OCI-LY1 (cell line): Measurements from ENCODE around the gene ZNF200.
A peak's percentile ranks its signal among the peaks of the same experiment; 100 is the strongest.
"Not testable (repeated sequence)": the region's sequence is repeated elsewhere in the genome, so short reads cannot be mapped to it uniquely, and the experiment has no call there.

ENCODE experiments used
- H2AFZ ChIP-seq: fragments of 200-600 bp; sonication (generic), shearing (Covaris generic); 2 replicates; pipeline ENCODE4 v1.6.0; 2014; ENCODE audit warnings: antibody characterized with exemption, mild to moderate bottlenecking, low read length
- H3F3A ChIP-seq: fragments of 200-600 bp; sonication (generic), shearing (Covaris generic); 2 replicates; pipeline ENCODE4 v1.6.0; 2014; ENCODE audit warnings: mild to moderate bottlenecking, antibody characterized with exemption, low read length, moderate library complexity; ENCODE audit not compliant: insufficient read depth
- H3K27ac ChIP-seq: fragments of 200-600 bp; sonication (generic); 2 replicates; pipeline ENCODE4 v1.5.1; 2014; ENCODE audit warnings: low read length, mixed run types, mild to moderate bottlenecking, low read depth; ENCODE audit not compliant: poor library complexity, severe bottlenecking
- H3K27me3 ChIP-seq: fragments of 200-600 bp; sonication (generic); 2 replicates; pipeline ENCODE4 v1.6.0; 2014; ENCODE audit warnings: antibody characterized with exemption, mild to moderate bottlenecking, low read length, moderate library complexity; ENCODE audit not compliant: insufficient read depth
- H3K36me3 ChIP-seq: fragments of 200-600 bp; sonication (generic); 2 replicates; pipeline ENCODE4 v1.6.1; 2014; ENCODE audit warnings: mild to moderate bottlenecking, antibody characterized with exemption, low read length, moderate library complexity, mixed read lengths; ENCODE audit not compliant: insufficient read depth
- H3K4me1 ChIP-seq: fragments of 200-600 bp; sonication (generic); 2 replicates; pipeline ENCODE4 v1.5.1; 2014; ENCODE audit warnings: mild to moderate bottlenecking, low read length, moderate library complexity; ENCODE audit not compliant: insufficient read depth, severe bottlenecking
- H3K4me2 ChIP-seq: fragments of 200-600 bp; sonication (generic), shearing (Covaris generic); 2 replicates; pipeline ENCODE4 v1.6.1; 2014; ENCODE audit warnings: low read length
- H3K4me3 ChIP-seq: fragments of 200-600 bp; sonication (generic); 2 replicates; pipeline ENCODE4 v1.5.1; 2014; ENCODE audit warnings: low read length, low read depth, mild to moderate bottlenecking, mixed read lengths; ENCODE audit not compliant: poor library complexity, severe bottlenecking
- H3K79me2 ChIP-seq: fragments of 200-600 bp; shearing (Covaris generic); 2 replicates; pipeline ENCODE4 v1.6.1; 2016; ENCODE audit warnings: mixed run types, low read length, mixed read lengths; ENCODE audit not compliant: insufficient read depth
- H3K9ac ChIP-seq: fragments of 200-600 bp; sonication (generic), shearing (Covaris generic); 2 replicates; pipeline ENCODE4 v1.6.1; 2014; ENCODE audit warnings: mild to moderate bottlenecking, low read length, mixed read lengths
- H3K9me2 ChIP-seq: fragments of 200-600 bp; sonication (generic), shearing (Covaris generic); 2 replicates; pipeline ENCODE4 v1.6.1; 2014; ENCODE audit warnings: low read depth, mild to moderate bottlenecking, low read length, mixed read lengths
- H3K9me3 ChIP-seq: fragments of 200-600 bp; shearing (Covaris generic); 2 replicates; pipeline ENCODE4 v1.6.1; 2014; ENCODE audit warnings: low read length, mixed read lengths
- H4K20me1 ChIP-seq: fragments of 200-600 bp; sonication (generic), shearing (Covaris generic); 2 replicates; pipeline ENCODE4 v1.6.0; 2016; ENCODE audit warnings: mild to moderate bottlenecking, low read length; ENCODE audit not compliant: insufficient read depth
- CTCF ChIP-seq: fragments of 200-600 bp; sonication (generic), shearing (Covaris generic); IDR thresholded peaks from 2 replicates; pipeline ENCODE4 v1.5.1; 2017; ENCODE audit warnings: mild to moderate bottlenecking, antibody characterized with exemption, low read length, moderate library complexity, mixed read lengths
- EZH2 ChIP-seq: fragments of 200-600 bp; sonication (generic), shearing (Covaris generic); IDR thresholded peaks from 2 replicates; pipeline ENCODE4 v1.8.0; 2017; ENCODE audit warnings: borderline replicate concordance, mixed run types, mild to moderate bottlenecking, antibody characterized with exemption, low read length, moderate library complexity, mixed read lengths

The ZNF200 gene

DNA sequence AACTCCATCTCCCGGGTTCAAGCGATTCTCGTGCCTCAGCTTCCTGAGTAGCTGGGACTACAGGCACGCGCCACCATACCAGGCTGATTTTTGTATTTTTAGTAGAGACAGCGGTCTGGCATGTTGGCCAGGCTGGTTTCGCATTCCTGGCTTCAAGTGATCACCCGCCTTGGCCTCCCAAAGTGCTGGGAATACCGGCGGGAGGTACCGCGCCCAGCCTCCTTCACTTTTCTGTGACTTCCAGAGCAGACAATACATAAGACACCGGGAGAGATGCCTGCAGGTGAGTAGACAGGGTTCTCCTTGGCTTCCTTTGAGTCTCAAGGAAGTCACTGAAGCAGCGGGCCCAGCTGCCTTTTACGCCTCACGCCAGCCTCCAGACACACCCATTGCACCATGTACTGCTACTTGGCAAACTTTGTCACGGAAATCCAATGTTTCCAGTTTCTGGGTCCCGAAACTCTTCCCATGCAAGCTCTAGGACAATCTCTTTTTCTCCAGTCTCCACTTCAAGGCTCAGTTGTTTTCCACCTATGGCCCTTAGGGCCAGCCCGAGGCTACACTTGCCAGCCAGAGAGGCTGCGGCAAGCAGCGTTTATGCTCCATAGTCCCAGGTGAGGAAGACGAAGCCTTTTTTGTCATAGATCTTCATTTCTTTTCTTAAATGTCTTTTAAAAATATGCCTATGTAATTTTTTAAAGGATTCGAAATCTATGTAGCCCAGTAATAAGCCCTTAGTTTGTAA lies 47.8 kb downstream of the ZNF200 start:
- Histone ChIP-seq H3F3A (no peaks in the 10 kb centered on the region), H4K20me1 (no peaks in the 10 kb centered on the region), H3K9me3 (0 out of 2 replicates have a peak, but pooled peaks cover 2% of the 10 kb centered on the region), H3K79me2 (no peaks in the 10 kb centered on the region), H3K4me1 (peaks cover 24% of the 10 kb centered on the region), H3K27ac (no peak overlapping the region), H3K4me3 (peak overlapping the region; percentile 62), H2AFZ (no peak overlapping the region), H3K9ac (no peak overlapping the region), H3K27me3 (peaks cover 5% of the 10 kb centered on the region; the same call in 1 of the 2 replicates), H3K4me2 (peak overlapping the region; percentile 73; the same call in 1 of the 2 replicates), H3K9me2 (no peaks in the 10 kb centered on the region), H3K36me3 (no peaks in the 10 kb centered on the region)
- TF ChIP-seq EZH2, result no peak
- TF ChIP-seq CTCF, result no peak

DNA sequence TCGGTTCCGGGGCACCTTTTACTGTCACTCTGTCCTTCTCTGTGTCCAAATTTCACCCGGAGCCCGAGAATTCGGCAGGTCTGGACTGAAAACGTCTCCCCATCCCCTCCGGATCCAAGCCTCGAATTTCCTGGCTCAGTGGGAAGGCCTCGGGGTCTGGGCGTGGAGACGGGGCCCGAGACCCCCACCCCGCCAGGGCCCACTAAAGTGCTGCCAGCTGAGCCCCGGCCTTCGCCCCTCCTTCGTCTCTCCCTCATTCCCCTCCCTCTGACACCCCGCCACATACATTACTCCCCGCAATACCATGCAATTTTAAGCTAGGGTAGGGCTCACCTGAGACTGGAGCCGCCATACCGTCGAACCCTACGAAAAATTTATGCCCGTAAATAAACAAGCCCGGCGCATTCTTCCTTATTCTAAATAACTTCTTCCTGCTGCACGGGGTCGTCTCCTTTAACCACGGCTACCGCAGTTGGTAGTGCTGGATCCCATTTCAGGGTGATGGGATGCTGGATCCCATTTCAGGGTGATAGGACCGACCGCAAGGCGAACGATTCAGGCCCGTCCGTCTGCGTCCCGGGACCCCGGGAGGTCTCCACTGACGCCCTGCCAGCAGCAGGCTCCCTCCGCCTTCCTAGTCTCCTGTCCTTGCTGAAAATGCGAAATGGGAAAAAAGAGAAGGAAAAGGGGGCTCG lies 51.4 kb downstream of the ZNF200 start:
- TF ChIP-seq CTCF (no peak), EZH2 (no peak)
- Histone ChIP-seq H3K9me2 (no peaks in the 10 kb centered on the region), H3K9ac (no peak overlapping the region), H3F3A (no peaks in the 10 kb centered on the region), H3K4me3 (no peak overlapping the region), H2AFZ (no peak overlapping the region), H3K27ac (no peak overlapping the region), H3K36me3 (no peaks in the 10 kb centered on the region), H3K9me3 (0 out of 2 replicates have a peak, but pooled peaks cover 2% of the 10 kb centered on the region), H3K4me2 (no peak overlapping the region), H4K20me1 (no peaks in the 10 kb centered on the region), H3K4me1 (peaks cover 6% of the 10 kb centered on the region), H3K79me2 (no peaks in the 10 kb centered on the region), H3K27me3 (peaks cover 5% of the 10 kb centered on the region; the same call in 1 of the 2 replicates)

- Histone ChIP-seq H3K4me3 (no peak overlapping the region), H3K9ac (no peak overlapping the region)
- TF ChIP-seq CTCF (no peak), EZH2 (no peak)
These were observed 52.1 kb downstream of the ZNF200 start for GRCh38 chr16:3182608-3183444.

GRCh38 chr16:3182293-3182607 lies 52.7 kb downstream of the ZNF200 start:
- H3K4me2 ChIP-seq, H3K9ac ChIP-seq, H2AFZ ChIP-seq, H3K9me2 ChIP-seq, H3K4me1 ChIP-seq, H3K4me3 ChIP-seq, H3K27ac ChIP-seq, H3K79me2 ChIP-seq, H3K36me3 ChIP-seq, H3K9me3 ChIP-seq, H4K20me1 ChIP-seq, H3F3A ChIP-seq, H3K27me3 ChIP-seq: not testable (repeated sequence)

More at GRCh38 chr16:3182608-3183444, 52.1 kb downstream of the ZNF200 start:
- H3K27ac ChIP-seq, result no peak overlapping the region
- H3K9me3 ChIP-seq, result 0 out of 2 replicates have a peak, but pooled peaks cover 2% of the 10 kb centered on the region
- H3K4me2 ChIP-seq, result no peak overlapping the region
- H3K4me1 ChIP-seq, result no peaks in the 10 kb centered on the region
- H3F3A ChIP-seq, result no peaks in the 10 kb centered on the region
- H3K36me3 ChIP-seq, result no peaks in the 10 kb centered on the region
- peaks cover 5% of the 10 kb centered on the region; the same call in 1 of the 2 replicates for H3K27me3 ChIP-seq
- no peaks in the 10 kb centered on the region for H3K9me2 ChIP-seq
- no peak overlapping the region for H2AFZ ChIP-seq
- no peaks in the 10 kb centered on the region for H4K20me1 ChIP-seq
- H3K79me2 ChIP-seq, result no peaks in the 10 kb centered on the region
